Lower leg skin (tissue), 4 donors: ENCODE data around the gene CA10. TPM values are rescaled to one million over a fixed set of nuclear protein-coding genes. Genes with fewer than 3 reads are reported as not detected.

Experiments
- DNase-seq, 2 donors: peaks; one replicate each; pipeline ENCODE4 v3.0.0-alpha.2; 2019; ENCODE audit warnings: low spot score in 2 of 2
- H3K4me3 ChIP-seq: fragments of 200-600 bp; sonication (generic); 2 replicates; pipeline ENCODE4 v1.5.1; 2017; ENCODE audit warnings: mild to moderate bottlenecking, low read depth; ENCODE audit not compliant: poor library complexity, severe bottlenecking
- POLR2A ChIP-seq, 2 donors: fragments of 450-650 bp; IDR thresholded peaks; one replicate each; pipeline ENCODE4 v1.6.1; 2016 to 2017; ENCODE audit warnings: antibody characterized with exemption in 2 of 2, mild to moderate bottlenecking in 1 of 2, moderate library complexity in 1 of 2
- WGBS, 2 donors: methylation state at CpG; one replicate each; pipeline ENCODE4 v1.1.5; 2018; 5-methylcytosine and 5-hydroxymethylcytosine counted together
- intact Hi-C: fragments of 100-400 bp; cut with DNase I; formaldehyde crosslinking; loops from one replicate; pipeline ENCODE4 v1.15.0; 2023; ENCODE audit warnings: low total_unique reads
- total RNA-seq, 4 donors: library from RNA; depleted of rRNA; stranded (reverse); fragments of >200 nt; gene quantifications; one replicate each; pipeline ENCODE4 v1.1.0, GENCODE V29; 2016
- TF ChIP-seq, protein P1 (sequence below), 3 donors: fragments of 450-650 bp; IDR thresholded peaks; one replicate each; pipeline ENCODE4 v1.5.1; 2016; ENCODE audit warnings: antibody characterized with exemption in 3 of 3, mild to moderate bottlenecking in 3 of 3, moderate library complexity in 2 of 3

CA10 gene
- total RNA-seq, 4 donors from 2014 or later = not detected

DNA sequence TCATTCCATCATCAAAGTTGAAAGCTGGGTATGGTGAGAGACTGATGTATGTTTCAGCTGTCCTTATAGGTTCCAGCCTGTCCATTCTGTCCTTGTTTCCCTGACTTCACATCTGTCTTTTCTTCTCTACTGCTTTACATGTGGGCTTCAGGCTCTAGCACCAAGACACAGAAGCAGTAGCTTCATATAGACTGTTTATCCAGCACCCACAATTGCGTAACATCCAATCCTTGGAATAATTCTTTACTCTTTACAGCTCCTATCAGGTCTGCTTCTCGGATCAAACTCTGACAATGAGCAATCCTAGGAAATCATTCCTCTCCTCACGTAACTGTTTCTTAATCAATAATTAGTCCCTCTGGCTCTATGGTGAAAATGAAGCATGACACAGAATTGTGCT lies 158.9 kb downstream of the CA10 start:
- WGBS, 2 donors = 85 to 86% methylated on average over 3 of the region's 3 CpGs
- TF ChIP-seq, protein P1, sequence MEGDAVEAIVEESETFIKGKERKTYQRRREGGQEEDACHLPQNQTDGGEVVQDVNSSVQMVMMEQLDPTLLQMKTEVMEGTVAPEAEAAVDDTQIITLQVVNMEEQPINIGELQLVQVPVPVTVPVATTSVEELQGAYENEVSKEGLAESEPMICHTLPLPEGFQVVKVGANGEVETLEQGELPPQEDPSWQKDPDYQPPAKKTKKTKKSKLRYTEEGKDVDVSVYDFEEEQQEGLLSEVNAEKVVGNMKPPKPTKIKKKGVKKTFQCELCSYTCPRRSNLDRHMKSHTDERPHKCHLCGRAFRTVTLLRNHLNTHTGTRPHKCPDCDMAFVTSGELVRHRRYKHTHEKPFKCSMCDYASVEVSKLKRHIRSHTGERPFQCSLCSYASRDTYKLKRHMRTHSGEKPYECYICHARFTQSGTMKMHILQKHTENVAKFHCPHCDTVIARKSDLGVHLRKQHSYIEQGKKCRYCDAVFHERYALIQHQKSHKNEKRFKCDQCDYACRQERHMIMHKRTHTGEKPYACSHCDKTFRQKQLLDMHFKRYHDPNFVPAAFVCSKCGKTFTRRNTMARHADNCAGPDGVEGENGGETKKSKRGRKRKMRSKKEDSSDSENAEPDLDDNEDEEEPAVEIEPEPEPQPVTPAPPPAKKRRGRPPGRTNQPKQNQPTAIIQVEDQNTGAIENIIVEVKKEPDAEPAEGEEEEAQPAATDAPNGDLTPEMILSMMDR (IDR thresholded peaks at IDR 0.05) = no peak
- no peak for TF ChIP-seq POLR2A (IDR thresholded peaks at IDR 0.05)
- intact Hi-C loops = no loop called here

GRCh38 chr17:51997723-51998122 lies 160.8 kb downstream of the CA10 start:
- intact Hi-C loops = no loop called here
- no peak overlapping the region for H3K4me3 ChIP-seq
- no peak for DNase-seq
- no peak for TF ChIP-seq POLR2A (IDR thresholded peaks at IDR 0.05)
- TF ChIP-seq, protein P1 (IDR thresholded peaks at IDR 0.05) = no peak
- WGBS, 2 donors = 73 to 87% methylated on average over 2 of the region's 2 CpGs

More for the DNA sequence above, 158.9 kb downstream of the CA10 start:
- DNase-seq = no peak
- no peak overlapping the region for H3K4me3 ChIP-seq

DNA sequence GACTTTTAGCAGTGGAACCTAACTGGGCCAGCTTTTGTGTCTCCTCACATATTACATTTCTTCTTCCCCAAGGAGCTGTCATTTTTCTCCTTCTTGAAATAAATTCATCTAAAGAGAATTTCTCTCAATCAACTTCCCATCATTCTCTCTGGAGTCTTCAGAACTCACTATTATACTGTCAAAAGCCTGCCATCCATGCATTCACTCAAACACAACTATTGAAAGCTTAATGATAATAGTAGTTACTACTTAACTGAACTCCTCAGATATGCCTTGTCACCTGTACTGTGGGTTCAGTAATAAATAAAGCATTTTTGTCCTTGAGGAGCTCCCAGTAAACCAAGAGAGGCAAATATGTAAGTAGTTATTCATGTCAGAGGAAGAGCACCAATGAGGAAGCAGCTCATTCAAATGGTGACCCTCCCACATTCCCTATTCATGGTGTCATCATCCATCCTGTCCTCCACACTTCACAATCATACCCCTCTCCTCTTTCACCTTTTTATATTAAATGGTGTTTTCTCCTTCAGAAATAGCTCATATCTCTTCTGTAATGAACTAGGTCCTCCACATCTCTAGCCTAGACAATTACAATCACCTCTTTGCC lies 162.6 kb downstream of the CA10 start:
- no peak for DNase-seq
- TF ChIP-seq POLR2A (IDR thresholded peaks at IDR 0.05) = no peak
- TF ChIP-seq, protein P1 (IDR thresholded peaks at IDR 0.05) = no peak
- no peak overlapping the region for H3K4me3 ChIP-seq
- intact Hi-C loops = no loop called here

GRCh38 chr17:51992864-51993416 lies 165.6 kb downstream of the CA10 start:
- intact Hi-C loops = no loop called here
- 78 to 80% methylated on average over 8 of the region's 8 CpGs for WGBS, 2 donors

GRCh38 chr17:51971121-51971520 lies 187.4 kb downstream of the CA10 start:
- TF ChIP-seq, protein P1 (IDR thresholded peaks at IDR 0.05) = no peak
- TF ChIP-seq POLR2A (IDR thresholded peaks at IDR 0.05) = no peak
- intact Hi-C loops = no loop called here
- no peak overlapping the region for H3K4me3 ChIP-seq
- no peak for DNase-seq
- 68 to 80% methylated on average over 1 of the region's 1 CpG for WGBS, 2 donors

More at GRCh38 chr17:51992864-51993416, 165.6 kb downstream of the CA10 start:
- H3K4me3 ChIP-seq = no peak overlapping the region
- no peak for DNase-seq
- TF ChIP-seq, protein P1 (IDR thresholded peaks at IDR 0.05) = no peak
- no peak for TF ChIP-seq POLR2A (IDR thresholded peaks at IDR 0.05)

DNA sequence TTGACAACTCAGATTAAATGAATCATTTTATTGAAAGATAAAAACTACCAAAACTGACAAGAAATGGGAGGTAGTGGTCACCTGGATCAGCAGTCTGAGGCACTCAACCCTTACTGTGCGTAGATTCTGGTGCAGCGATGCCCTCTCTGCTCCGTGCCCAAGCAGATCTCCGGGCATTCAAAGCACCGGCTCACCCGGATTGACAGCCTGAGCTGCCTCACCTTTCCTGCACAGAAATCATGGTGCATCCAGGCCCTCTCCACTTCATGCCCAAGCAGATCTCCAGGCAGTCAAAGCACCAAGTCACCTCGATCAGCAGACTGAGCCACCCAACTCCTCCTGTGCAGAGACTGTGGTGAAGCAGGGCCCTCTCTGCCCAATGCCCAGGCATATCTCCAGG lies 196.8 kb downstream of the CA10 start:
- TF ChIP-seq POLR2A (IDR thresholded peaks at IDR 0.05) = no peak
- TF ChIP-seq, protein P1 (IDR thresholded peaks at IDR 0.05) = no peak
- no peak overlapping the region for H3K4me3 ChIP-seq
- intact Hi-C loops = no loop called here
- no peak for DNase-seq
- 90 to 95% methylated on average over 7 of the region's 7 CpGs for WGBS, 2 donors
